GM19467 (cell line): ENCODE results near the gene PGAM5.
A peak's percentile ranks its signal among the peaks of the same experiment; 100 is the strongest.
"Not testable (repeated sequence)": the region's sequence is repeated elsewhere in the genome, so short reads cannot be mapped to it uniquely, and the experiment has no call there.

Experiments
- ATAC-seq: cut with Tn5 transposase; IDR thresholded peaks from one replicate; pipeline ENCODE4 v1.9.1; 2021; ENCODE audit warnings: mild to moderate bottlenecking, moderate library complexity; ENCODE audit not compliant: unreplicated experiment

The PGAM5 gene

GRCh38 chr12:132687211-132688164 is 23.2 kb upstream of the PGAM5 start, which contains the start of the genes POLE and PXMP2:
POLE (minus strand) TSS chr12:132687342; CDS start chr12:132687315, 27 bp downstream.
PXMP2 (plus strand) TSS chr12:132687587; CDS start chr12:132687671, 84 bp downstream.
- peak; percentile 88 for ATAC-seq

GRCh38 chr12:132689227-132689626 is 21.4 kb upstream of the PGAM5 start:
- no peak for ATAC-seq

- ATAC-seq = no peak
Observed at GRCh38 chr12:132690112-132690511, 20.5 kb upstream of the PGAM5 start.

- not testable (repeated sequence) for ATAC-seq
Observed at GRCh38 chr12:132692030-132692429, 18.6 kb upstream of the PGAM5 start.

DNA sequence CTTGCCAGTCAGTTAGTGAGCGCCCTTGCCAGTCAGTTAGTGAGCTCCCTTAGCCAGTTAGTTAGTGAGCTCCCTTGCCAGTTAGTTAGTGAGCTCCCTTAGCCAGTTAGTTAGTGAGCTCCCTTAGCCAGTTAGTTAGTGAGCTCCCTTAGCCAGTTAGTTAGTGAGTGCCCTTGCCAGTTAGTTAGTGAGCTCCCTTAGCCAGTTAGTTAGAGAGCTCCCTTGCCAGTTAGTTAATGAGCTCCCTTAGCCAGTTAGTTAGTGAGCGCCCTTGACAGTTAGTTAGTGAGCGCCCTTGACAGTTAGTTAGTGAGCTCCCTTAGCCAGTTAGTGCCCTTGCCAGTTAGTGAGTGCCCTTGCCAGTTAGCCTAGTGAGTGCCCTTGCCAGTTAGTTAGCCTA is 15.8 kb upstream of the PGAM5 start:
- not testable (repeated sequence) for ATAC-seq

DNA sequence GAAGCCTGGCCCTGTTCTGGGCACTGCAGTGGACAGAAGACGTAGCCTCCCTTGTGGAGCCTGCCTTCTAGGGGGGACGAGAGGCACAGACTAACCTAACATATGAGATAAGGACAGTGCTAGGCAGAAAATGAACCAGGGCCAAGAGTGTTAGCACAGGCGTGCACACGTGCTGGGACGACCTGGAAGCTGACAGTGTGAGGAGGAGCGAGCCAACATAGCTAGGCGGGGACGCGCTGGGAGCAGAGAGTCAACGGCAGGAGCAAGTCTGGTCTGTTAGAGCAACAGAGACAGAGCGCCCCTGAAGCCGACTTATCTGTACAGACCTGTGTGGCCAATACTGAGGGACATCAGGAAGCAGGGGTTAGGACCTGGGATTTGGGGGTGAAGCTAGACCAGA is 15.2 kb upstream of the PGAM5 start:
- ATAC-seq = no peak

GRCh38 chr12:132698341-132698740 is 12.3 kb upstream of the PGAM5 start:
- no peak for ATAC-seq

DNA sequence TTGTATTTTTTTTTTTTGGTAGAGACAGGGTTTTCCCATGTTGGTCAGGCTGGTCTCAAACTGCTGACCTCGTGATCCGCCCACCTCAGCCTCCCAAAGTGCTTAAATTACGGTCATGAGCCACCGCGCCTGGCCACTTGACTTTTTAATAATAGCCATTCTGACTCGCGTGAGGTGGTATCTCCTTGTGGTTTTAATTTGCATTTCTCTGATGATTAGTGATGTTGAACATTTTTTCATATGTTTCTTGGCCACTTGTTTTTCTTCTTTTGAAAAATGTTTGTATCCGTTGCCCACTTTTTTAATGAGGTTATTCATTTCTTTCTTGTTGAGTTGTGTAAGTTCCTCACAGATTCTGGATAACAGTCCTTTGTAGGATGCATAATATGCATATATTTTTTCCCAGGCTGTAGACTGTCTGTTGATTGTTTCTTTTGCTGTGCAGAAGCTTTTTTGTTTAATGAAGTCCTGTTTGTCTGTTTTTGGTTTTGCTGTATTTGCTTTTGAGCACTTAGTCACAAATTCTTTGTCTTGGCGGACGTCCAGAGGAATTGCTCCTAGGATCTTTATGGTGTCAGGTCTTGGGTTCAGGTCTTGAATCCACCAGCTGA is 10.3 kb upstream of the PGAM5 start:
- no peak for ATAC-seq

DNA sequence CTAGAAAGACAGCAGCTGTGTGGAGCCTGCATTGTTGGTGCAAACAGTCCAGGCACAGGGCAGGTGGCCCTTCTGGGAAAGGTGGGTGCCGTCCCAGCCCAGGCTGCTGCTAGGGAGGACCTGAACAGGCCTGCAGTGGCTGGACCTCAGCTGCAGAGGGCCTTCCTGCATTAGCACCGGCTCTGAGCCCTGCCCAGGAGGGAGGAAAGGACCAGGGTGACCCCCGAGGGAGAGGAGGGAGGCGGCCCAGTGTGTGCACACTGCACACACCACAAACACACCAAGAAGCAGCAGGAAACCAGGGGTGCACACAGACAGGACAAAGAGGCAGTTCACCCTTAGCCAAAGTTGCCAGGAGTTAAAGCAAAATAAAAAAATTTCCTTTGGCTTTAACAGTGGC is 8.0 kb upstream of the PGAM5 start:
- no peak for ATAC-seq

DNA sequence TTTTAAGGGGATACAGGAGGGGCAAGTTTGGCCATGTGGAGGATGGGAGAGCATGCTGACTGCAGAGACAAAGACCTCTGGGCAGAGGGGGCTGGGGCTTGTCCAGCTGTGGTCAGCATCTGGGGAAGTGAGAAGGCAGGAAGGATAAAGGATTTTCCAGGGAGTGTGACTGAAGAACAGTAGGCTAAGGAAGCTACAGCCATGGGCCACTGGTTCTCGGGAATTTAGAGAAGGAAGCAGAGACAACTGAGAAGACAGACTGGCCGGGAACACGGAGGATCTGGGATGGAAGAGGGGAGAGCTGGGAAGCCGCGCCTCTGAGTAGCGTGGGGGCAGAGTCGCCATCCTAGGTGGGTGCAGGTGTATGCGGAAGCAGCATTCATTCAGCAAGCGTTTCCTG is 7.0 kb upstream of the PGAM5 start:
- ATAC-seq = no peak

DNA sequence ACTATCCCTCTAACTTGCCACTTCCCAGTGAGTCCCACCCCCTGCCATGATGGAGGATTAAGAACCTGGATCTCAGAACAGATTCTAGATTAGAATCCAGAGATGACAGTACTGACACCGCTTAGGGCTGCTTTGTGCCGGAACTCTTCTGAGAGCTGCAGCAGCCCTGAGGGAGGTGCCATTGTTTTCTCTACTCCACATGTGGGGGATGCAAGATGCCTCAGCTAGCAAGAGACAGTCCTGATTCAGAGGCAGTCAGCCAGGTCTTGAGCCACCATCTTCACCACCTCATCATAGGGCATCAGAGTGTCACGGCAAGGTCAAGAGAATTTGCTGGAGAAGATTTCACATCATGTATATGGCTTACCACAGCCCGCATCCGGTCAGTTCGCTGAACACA is 3.4 kb upstream of the PGAM5 start:
- no peak for ATAC-seq

GRCh38 chr12:132708150-132708549 is 2.5 kb upstream of the PGAM5 start:
- no peak for ATAC-seq

DNA sequence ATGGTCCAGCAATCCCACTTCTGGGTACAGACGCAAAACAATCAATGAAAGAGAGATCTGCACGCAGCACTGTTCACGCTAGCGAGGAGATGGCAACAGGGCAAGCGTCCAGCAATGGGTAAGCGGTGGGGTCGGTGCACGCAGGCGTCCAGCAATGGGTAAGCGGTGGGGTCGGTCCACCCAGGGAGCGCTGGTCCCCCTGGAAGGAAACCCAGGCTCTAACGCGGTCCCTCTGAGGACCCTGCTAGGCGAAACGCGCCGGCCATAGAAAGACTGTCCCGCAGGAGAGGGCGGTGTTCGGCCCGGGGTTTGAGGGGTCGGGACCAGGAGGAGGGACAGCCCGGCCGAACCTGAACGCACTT is 618 bp upstream of the PGAM5 start:
- ATAC-seq = peak; percentile 28

DNA sequence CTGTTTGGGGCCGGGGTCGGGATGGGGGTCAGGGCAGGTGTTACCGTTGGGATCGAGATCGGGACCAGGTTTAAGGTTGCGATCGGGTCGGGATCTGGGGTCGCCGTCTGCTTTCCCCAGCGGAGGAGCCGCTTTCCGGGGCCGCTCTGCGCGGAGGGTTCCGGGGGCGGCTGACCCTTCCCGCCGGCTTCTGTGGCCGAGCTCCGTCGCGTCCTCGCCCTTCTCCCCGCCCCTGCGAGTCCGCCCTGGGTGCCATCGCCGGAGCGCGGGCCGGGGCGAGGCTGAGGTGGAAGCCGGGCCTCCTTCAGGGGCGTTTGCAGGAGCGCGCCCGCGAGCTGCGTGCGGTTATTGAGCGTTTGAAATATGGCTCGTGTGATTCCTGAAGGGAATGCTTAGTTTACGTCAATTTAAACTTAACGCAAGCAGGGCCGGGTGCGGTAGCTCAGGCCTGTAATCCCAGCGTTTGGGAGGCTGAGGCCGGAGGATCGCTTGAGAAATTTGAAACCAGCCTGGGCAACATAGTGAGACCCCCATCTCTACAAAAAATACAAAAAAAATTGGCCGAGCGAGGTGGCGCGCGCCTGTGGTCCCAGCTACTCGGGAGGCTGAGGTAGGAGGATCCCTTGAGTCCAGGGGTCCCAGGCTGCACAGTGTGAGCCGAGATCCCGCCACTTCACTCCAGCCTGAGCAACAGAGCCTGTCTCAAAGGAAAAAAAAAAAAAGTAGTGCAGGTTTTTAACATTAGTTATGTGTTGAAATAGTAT is 620 bp downstream of the PGAM5 start:
- peak; percentile 18 for ATAC-seq

DNA sequence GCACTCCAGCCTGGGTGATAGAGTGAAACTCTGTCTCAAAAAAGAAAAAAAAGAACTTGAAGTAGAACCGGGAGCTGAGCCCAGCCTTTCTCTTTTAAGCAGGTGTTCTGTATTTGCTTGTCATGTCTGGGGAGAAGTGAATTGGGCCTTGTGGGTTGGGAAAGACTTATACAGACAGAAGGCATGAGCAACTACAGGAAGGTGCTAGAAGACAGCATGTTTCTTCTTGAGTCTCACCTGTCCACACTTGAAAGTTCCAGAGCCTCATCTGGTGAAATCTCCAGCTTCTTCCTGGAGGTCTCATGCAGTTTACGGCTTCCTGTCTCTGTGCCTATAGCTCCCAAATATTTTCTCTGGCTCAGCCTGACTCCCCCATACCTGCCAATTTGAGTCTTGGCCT is 2.5 kb downstream of the PGAM5 start:
- no peak for ATAC-seq

DNA sequence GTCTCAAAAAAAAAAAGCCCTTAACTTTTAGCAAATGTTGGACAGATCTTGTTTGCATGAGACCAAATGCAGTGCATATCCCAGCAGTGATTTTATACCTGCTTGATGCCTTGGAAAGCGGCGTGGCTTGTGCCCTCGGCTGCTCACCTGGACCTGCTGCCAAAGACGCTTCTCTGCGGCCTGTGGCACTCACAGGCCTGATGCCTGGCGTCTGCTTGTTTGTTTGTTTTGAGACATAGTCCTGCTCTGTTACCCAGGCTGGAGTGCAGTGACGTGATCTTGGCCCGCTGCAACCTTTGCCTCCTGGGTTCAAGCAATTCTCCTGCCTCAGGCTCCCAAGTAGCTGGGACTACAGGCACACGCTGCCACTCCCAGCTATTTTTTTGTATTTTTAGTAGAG is 5.2 kb downstream of the PGAM5 start:
- no peak for ATAC-seq

DNA sequence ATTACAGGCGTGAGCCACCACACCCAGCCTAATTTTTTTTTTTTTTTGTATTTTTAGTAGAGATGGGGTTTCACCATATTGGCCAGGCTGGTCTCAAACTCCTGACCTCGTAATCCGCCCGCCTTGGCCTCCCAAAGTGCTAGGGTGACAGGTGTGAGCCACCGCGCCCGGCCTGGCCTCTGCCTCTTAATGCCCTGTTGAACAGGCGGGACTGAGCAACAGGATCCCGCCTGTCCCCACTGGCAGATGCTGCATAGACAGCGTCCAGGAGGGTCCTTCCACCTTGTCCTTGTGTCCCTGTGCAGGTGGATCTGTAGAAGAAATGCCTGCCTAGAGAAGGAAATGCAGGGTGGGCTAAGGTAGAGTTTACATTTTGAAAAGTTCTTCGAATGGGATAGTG is 5.7 kb downstream of the PGAM5 start:
- ATAC-seq = no peak

DNA sequence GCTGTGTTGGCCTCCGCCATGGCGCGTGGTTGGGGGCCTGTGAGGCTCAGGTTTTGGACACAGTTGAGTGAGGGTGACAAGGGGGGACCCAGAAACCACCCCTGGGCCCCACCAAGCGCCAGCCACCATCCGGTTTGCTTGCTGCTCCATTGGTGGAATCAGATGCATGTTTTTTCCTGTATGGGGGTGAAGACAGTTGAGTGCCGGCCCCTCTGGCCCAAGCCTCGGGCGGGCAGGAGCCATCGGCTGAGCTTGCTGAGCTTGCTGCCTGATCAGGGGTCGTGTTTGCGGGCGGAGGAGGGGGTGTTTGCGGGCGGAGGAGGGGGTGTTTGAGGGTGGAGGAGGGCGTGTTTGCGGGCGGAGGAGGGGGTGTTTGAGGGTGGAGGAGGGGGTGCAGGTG is 6.4 kb downstream of the PGAM5 start:
- no peak for ATAC-seq

GRCh38 chr12:132717531-132718387 is 7.1 kb downstream of the PGAM5 start:
- ATAC-seq = no peak

DNA sequence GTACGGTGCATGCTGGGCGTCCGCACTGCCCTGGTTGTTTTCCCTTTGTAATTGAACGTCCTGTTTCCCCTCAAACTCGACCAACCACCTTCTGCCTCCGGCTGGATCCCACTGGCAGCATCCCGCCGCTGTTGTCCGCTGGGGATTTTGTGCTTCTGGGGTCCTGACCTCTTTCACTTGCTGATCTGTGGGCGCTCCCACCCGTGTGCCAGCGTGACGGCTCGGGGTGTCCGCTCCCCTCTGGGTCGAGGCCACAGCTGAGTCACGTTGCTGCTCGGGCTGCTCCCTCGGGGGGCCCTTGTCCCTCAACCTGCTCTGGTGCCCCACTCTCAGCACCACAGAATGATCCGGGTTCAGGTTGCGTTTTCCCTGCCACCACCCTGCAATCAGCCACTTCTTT is 8.0 kb downstream of the PGAM5 start:
- ATAC-seq = no peak
